ENCODE data around the gene PHACTR1.

Gene PHACTR1

GRCh38 chr6:13331516-13332348 lies 615.2 kb downstream of the PHACTR1 start:
- DNase-seq (ENCODE audit: low read depth in 1 of 2, low spot score in 1 of 2), result no peak

GRCh38 chr6:13332349-13332706 lies 615.8 kb downstream of the PHACTR1 start:
- no peak for DNase-seq (ENCODE audit: low read depth in 1 of 2, low spot score in 1 of 2)

DNA sequence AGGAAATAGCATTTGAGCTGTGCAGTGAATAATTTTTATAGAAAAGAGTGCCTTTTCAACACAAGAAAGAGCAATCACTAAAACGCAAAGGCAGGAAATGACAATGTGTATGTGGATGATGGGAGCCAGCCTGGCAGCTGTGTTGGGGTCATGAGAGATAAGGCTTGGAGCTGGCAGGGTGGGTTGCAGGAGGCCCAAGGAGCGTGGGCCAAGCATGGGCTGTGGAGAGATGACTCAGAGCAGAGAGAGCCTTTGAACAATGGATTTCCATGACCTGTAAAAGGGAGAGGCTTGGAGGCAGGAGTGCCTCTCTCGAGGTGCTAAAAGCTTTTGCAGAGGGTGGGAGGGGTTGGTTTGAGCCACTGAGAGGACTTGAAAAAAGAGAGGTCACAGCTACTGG lies 618.4 kb downstream of the PHACTR1 start:
- DNase-seq (ENCODE audit: low read depth in 1 of 2, low spot score in 1 of 2), result no peak

GRCh38 chr6:13336553-13336952 lies 620.0 kb downstream of the PHACTR1 start:
- DNase-seq (ENCODE audit: low read depth in 1 of 2, low spot score in 1 of 2), result peak; percentile 69 to 75

DNA sequence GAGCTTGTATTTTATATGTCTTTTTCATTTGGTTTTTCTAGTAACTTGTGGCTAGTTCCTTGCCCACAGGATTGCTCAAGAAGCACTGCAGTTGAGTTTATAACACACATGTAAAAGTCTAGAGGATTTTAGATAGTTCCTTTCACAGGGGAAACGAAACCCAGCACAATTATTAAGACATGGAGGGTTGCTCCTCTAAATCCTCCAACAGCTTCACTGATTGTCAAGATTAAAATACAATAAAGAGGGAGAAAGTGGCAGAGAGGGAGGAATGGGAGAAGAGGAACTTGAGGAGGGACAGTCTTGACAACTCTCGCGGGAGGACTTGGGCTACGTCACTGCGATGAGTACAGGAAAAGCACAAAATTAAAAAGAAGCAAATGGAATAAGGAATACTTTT lies 621.5 kb downstream of the PHACTR1 start:
- no peak for DNase-seq (ENCODE audit: low read depth in 1 of 2, low spot score in 1 of 2)

All from activated CD4-positive, alpha-beta T cell treated with anti-CD3 and anti-CD28 coated beads, Interleukin-2, amount 50 U/mL, for 24 hours (primary cell).